A549 (cell line): ENCODE results near the gene CCDC78.

Experiments
- CTCF ChIP-seq: fragments of >200 bp; sonication (Bioruptor Twin); formaldehyde crosslinking; IDR thresholded peaks from 3 replicates; pipeline ENCODE4 v1.5.1; 2016
- EP300 ChIP-seq, 2 experiments: fragments of >200 bp; sonication (Bioruptor Twin); formaldehyde crosslinking; IDR thresholded peaks; 2 replicates in 1 of 2; 3 replicates in 1 of 2; pipeline ENCODE4 v1.6.1; 2016 to 2017
- RAD21 ChIP-seq, 2 experiments: fragments of >200 bp in 1 of 2; sonication (Bioruptor Twin) in 1 of 2; formaldehyde crosslinking in 1 of 2; IDR thresholded peaks in 1 of 2; conservative IDR thresholded peaks in 1 of 2; 2 replicates in 1 of 2; 3 replicates in 1 of 2; pipeline ENCODE4 v1.6.1; 2012 to 2018; ENCODE audit warnings: inconsistent platforms in 1 of 2
- SMC3 ChIP-seq: fragments of >200 bp; sonication (Bioruptor Twin); formaldehyde crosslinking; IDR thresholded peaks from 3 replicates; pipeline ENCODE4 v1.6.1; 2018; ENCODE audit warnings: inconsistent platforms
- SREBF2 ChIP-seq: fragments of 450-650 bp; IDR thresholded peaks from 2 replicates; pipeline ENCODE4 v1.6.1; 2014; ENCODE audit warnings: mild to moderate bottlenecking, moderate library complexity
- USF2 ChIP-seq: fragments of 450-650 bp; IDR thresholded peaks from 2 replicates; pipeline ENCODE4 v1.6.1; 2014; ENCODE audit warnings: antibody characterized with exemption
- ZSCAN20 ChIP-seq: fragments of 250-450 bp; sonication (Bioruptor Pico); IDR thresholded peaks from 2 replicates; pipeline ENCODE4 v1.8.0; 2022; ENCODE audit warnings: mild to moderate bottlenecking, moderate library complexity

GRCh38 chr16:678858-679813, 47.1 kb downstream of the CCDC78 start:
- TF ChIP-seq SMC3, result no peak
- TF ChIP-seq ZSCAN20 (CRISPR knock-in tag), result no peak
- no peak for TF ChIP-seq SREBF2
- no peak for TF ChIP-seq CTCF
- TF ChIP-seq EP300 (IDR thresholded peaks at IDR 0.05), result no peak
- no peak for TF ChIP-seq RAD21 (conservative IDR thresholded peaks at IDR 0.05 in 1 of 2, IDR thresholded peaks at IDR 0.05 in 1 of 2)
- no peak for TF ChIP-seq USF2
